SU-DHL-6 (cell line): Measurements from ENCODE around the gene KLC4.

Source experiments
- H2AFZ ChIP-seq: fragments of 200-600 bp; sonication (generic); 2 replicates; pipeline ENCODE4 v1.6.1; 2014; ENCODE audit warnings: low read depth, mild to moderate bottlenecking, moderate library complexity, mixed read lengths, antibody characterized with exemption, low read length; ENCODE audit not compliant: severe bottlenecking
- H3F3A ChIP-seq: fragments of 200-600 bp; shearing (Covaris generic); 2 replicates; pipeline ENCODE4 v1.6.0; 2016; ENCODE audit warnings: antibody characterized with exemption, mild to moderate bottlenecking; ENCODE audit not compliant: insufficient read depth
- H3K27ac ChIP-seq: fragments of 200-600 bp; sonication (generic); 2 replicates; pipeline ENCODE4 v1.5.1; 2016; ENCODE audit warnings: low read depth, mild to moderate bottlenecking, low read length, moderate library complexity, mixed read lengths
- H3K27me3 ChIP-seq: fragments of 200-600 bp; sonication (generic), shearing (Covaris generic); 2 replicates; pipeline ENCODE4 v1.6.0; 2014; ENCODE audit warnings: mild to moderate bottlenecking, low read length
- H3K36me3 ChIP-seq: fragments of 200-600 bp; sonication (generic); 2 replicates; pipeline ENCODE4 v1.6.1; 2014; ENCODE audit warnings: mild to moderate bottlenecking, low read length, mixed read lengths
- H3K4me2 ChIP-seq: fragments of 300-600, 200-600 bp; shearing (Covaris generic), sonication (generic); 2 replicates; pipeline ENCODE4 v1.6.0; 2014; ENCODE audit warnings: low read length, low read depth, mild to moderate bottlenecking; ENCODE audit not compliant: poor library complexity, severe bottlenecking
- H3K4me3 ChIP-seq: fragments of 200-600 bp; sonication (generic); 2 replicates; pipeline ENCODE4 v1.5.1; 2014; ENCODE audit warnings: antibody characterized with exemption, low read length, mild to moderate bottlenecking, mixed read lengths; ENCODE audit not compliant: insufficient read depth, poor library complexity, severe bottlenecking
- H3K79me2 ChIP-seq: fragments of 200-600 bp; sonication (generic); 2 replicates; pipeline ENCODE4 v1.6.1; 2014; ENCODE audit warnings: mild to moderate bottlenecking, low read length, moderate library complexity; ENCODE audit not compliant: insufficient read depth
- H3K9ac ChIP-seq: fragments of 200-600 bp; sonication (generic); 2 replicates; pipeline ENCODE4 v1.7.0; 2014; ENCODE audit warnings: mild to moderate bottlenecking, low read length
- H3K9me2 ChIP-seq: fragments of 200-600 bp; sonication (generic); replicated peaks from 2 replicates; pipeline ENCODE4 v1.6.1; 2014; ENCODE audit warnings: low read length; ENCODE audit not compliant: insufficient read depth
- H3K9me3 ChIP-seq: fragments of 200-600 bp; sonication (generic); 2 replicates; pipeline ENCODE4 v1.6.1; 2014; ENCODE audit warnings: low read length, mixed read lengths; ENCODE audit not compliant: insufficient read depth
- H4K20me1 ChIP-seq: fragments of 200-600 bp; sonication (generic); 2 replicates; pipeline ENCODE4 v1.6.1; 2014; ENCODE audit warnings: low read depth, mild to moderate bottlenecking, antibody characterized with exemption, low read length, moderate library complexity, mixed read lengths
- CTCF ChIP-seq: fragments of 200-600 bp; sonication (generic); IDR thresholded peaks from one replicate; pipeline ENCODE4 v1.5.1; 2017; ENCODE audit warnings: antibody characterized with exemption, mild to moderate bottlenecking, low read length, moderate library complexity; ENCODE audit not compliant: insufficient read depth, poor library complexity, severe bottlenecking
- EZH2phosphoT487 ChIP-seq: fragments of 200-600 bp; sonication (generic), shearing (Covaris generic); conservative IDR thresholded peaks from 2 replicates; pipeline ENCODE4 v1.6.1; 2018; ENCODE audit warnings: mild to moderate bottlenecking, antibody characterized with exemption, low read length, moderate library complexity, mixed read lengths

The KLC4 gene

GRCh38 chr6:43119482-43119881 lies 60.1 kb downstream of the KLC4 start:
- Histone ChIP-seq H3K27me3 (no peaks in the 10 kb centered on the region), H3F3A (no peaks in the 10 kb centered on the region), H3K9me3 (no peaks in the 10 kb centered on the region), H3K36me3 (no peaks in the 10 kb centered on the region), H3K4me2 (no peak overlapping the region), H4K20me1 (no peaks in the 10 kb centered on the region), H3K79me2 (no peaks in the 10 kb centered on the region), H3K4me3 (no peak overlapping the region), H3K9me2 (no peaks in the 10 kb centered on the region), H2AFZ (no peak overlapping the region), H3K27ac (no peak overlapping the region), H3K9ac (no peak overlapping the region)
- no peak for TF ChIP-seq CTCF
- TF ChIP-seq EZH2phosphoT487, result no peak

- no peak overlapping the region for H3K27ac ChIP-seq
- TF ChIP-seq CTCF (no peak), EZH2phosphoT487 (no peak)
- no peaks in the 10 kb centered on the region for H3K36me3 ChIP-seq
- no peak overlapping the region for H3K4me2 ChIP-seq
- no peaks in the 10 kb centered on the region for H3K79me2 ChIP-seq
- no peak overlapping the region for H2AFZ ChIP-seq
- H3K9me3 ChIP-seq, result no peaks in the 10 kb centered on the region
- no peaks in the 10 kb centered on the region for H3F3A ChIP-seq
- H4K20me1 ChIP-seq, result no peaks in the 10 kb centered on the region
- H3K27me3 ChIP-seq, result no peaks in the 10 kb centered on the region
- no peak overlapping the region for H3K4me3 ChIP-seq
- H3K9ac ChIP-seq, result no peak overlapping the region
- no peaks in the 10 kb centered on the region for H3K9me2 ChIP-seq
Observed at GRCh38 chr6:43120101-43120763, 60.8 kb downstream of the KLC4 start.

GRCh38 chr6:43120944-43121913 lies 61.8 kb downstream of the KLC4 start:
- no peak for TF ChIP-seq CTCF
- no peak for TF ChIP-seq EZH2phosphoT487
- H3K4me3 ChIP-seq, result no peak overlapping the region
- H3K9me2 ChIP-seq, result no peaks in the 10 kb centered on the region
- H3F3A ChIP-seq, result no peaks in the 10 kb centered on the region
- H3K27ac ChIP-seq, result no peak overlapping the region
- H3K9ac ChIP-seq, result no peak overlapping the region
- H3K79me2 ChIP-seq, result no peaks in the 10 kb centered on the region
- H3K4me2 ChIP-seq, result no peak overlapping the region
- H3K9me3 ChIP-seq, result no peaks in the 10 kb centered on the region
- no peak overlapping the region for H2AFZ ChIP-seq
- no peaks in the 10 kb centered on the region for H4K20me1 ChIP-seq
- H3K27me3 ChIP-seq, result no peaks in the 10 kb centered on the region
- no peaks in the 10 kb centered on the region for H3K36me3 ChIP-seq
